Renal pelvis (tissue), 4 donors: ENCODE results near the gene CAMKMT. TPM values are rescaled to one million over a fixed set of nuclear protein-coding genes. Genes with fewer than 3 reads are reported as not detected.
"Not testable (repeated sequence)": the region's sequence is repeated elsewhere in the genome, so short reads cannot be mapped to it uniquely, and the experiment has no call there.

Source experiments
- DNase-seq: peaks from one replicate; pipeline ENCODE4 v3.0.0-alpha.2; 2013
- polyA plus RNA-seq, 3 donors: library from polyadenylated mRNA; unstranded; fragments of 120-200 nt; gene quantifications; one replicate each; pipeline ENCODE4 v1.2.1, GENCODE V29; 2013; ENCODE audit not compliant: insufficient read length in 3 of 3

CAMKMT gene
- polyA plus RNA-seq, 3 donors = 10.8 to 13.4 (median 12.1) TPM

- DNase-seq = no peak
These were observed 220.7 kb downstream of the CAMKMT start for GRCh38 chr2:44582363-44583008.

GRCh38 chr2:44595615-44596014, 233.9 kb downstream of the CAMKMT start:
- not testable (repeated sequence) for DNase-seq

DNA sequence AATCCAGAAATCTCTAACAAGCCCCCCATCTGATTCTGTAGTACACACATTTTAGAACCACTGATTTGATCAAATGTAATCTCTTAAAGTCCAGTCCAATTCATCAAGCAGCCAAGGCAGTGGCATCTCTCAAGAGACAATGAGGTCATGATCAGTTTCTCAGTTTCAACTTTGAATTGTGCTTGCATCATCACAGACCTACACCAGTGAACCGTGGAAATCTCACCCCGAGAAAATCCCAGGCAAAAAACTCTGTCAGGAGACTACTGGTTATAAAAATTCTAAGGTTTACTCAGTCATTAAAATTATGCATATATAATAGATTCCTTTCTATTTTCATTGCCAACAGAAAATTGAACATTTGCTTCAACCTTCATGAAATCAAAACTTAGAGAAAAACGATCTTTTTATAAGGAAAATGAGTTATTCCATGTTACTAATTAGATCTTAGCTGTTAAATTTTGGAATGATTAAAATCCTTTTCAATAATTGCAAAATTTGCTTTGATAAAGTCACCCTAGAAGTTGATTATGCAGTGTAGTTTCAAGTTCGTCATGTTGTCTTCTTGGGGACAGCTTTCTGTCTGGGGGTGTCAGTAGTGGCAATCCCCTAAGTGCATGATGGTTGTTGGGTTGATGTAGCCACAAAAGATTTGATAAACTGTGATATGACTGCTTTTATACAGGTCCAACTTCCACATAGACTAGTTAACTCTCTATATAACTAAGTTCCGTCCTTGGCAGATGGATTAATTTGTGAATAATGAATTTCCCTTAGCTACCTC, 235.0 kb downstream of the CAMKMT start:
- DNase-seq = no peak

GRCh38 chr2:44598330-44599119, 236.8 kb downstream of the CAMKMT start:
- no peak for DNase-seq

DNA sequence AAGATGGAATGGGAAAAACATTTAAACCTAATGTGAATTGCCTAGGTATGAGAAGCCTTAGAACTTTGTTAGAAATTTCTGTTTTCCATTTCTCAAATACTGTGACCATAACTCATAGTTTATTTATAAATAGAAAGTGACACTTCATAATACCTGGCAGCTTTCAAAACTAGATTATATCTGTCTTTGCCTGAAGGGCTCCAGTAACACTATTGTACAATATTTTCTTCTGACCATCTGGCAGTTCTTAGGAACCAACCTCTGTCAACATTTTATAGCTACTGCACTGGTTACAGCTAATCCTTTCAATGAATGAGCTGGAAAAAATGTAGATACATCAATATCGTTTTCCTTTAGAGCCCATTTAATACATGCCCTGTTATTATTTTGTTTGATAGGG, 237.4 kb downstream of the CAMKMT start:
- DNase-seq = no peak

DNA sequence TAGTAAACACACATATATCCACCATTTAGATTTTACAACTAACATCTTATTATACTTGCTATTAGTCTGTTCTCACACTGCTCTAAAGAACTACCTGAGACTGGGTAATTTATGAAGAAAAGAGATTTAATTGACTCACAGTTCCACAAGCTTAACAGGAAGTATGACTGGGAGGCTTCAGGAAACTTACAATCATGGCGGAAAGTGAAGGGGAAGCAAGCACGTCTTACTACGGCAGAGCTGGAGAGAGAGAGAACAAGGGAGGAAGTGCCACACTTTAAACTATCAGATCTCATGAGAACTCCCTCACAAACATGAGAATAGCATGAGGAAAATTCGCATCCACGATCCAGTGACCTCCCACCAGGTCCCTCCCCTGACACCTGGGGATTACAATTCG, 240.7 kb downstream of the CAMKMT start:
- no peak for DNase-seq

DNA sequence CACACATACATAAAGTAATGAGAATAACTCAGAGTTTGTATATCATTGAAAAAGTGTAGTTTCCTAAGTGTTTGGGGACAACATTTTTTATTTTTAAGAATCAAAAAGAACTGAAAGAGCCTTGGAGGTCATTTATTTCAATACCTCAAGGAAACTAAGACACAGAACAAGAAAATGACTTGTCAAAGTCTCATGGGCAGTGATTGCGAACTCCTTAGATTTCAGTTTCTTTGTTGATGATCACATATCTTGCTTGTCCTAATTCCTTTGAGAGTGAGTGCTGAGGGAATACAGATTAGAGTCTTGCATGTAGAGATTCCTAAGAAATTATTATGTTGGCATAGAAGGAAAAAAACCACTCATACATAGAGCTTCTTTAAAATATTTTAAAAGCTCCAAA, 243.8 kb downstream of the CAMKMT start:
- no peak for DNase-seq

- DNase-seq = no peak
These were observed 250.5 kb downstream of the CAMKMT start for GRCh38 chr2:44612276-44612675.

- no peak for DNase-seq
These were observed 253.2 kb downstream of the CAMKMT start for GRCh38 chr2:44614940-44615339.

DNA sequence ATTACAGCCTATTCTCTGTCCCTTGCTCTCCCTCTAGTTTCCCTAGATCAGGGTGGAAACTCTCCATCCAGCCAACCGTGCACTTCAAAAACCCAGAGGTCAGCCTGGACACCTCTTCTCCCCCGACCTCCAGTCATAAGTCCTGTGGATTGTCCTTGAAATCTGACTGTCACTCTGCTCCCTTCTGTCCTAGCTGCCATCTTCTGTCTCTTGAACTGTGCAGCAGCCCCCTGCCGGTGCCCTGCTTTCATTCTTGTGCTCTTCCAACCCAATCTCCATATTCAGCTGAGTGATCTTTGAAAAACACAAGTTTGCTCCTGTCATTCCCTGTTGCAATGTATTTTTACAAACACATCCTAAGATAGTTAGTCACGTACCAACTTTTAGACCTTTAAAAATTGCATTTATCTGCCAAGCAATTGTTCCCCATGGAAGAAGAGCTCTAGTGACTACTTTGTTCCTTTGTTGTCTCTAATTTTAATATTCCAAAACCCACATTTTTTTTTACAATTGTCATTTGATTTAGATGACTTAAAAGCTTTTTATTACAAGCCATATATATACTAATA, 254.3 kb downstream of the CAMKMT start:
- no peak for DNase-seq

GRCh38 chr2:44616667-44617155, 255.0 kb downstream of the CAMKMT start:
- no peak for DNase-seq

GRCh38 chr2:44618251-44619023, 256.7 kb downstream of the CAMKMT start:
- DNase-seq = no peak

GRCh38 chr2:44620189-44620990, 258.6 kb downstream of the CAMKMT start:
- DNase-seq = no peak

GRCh38 chr2:44623622-44624351, 262.0 kb downstream of the CAMKMT start:
- DNase-seq = no peak

DNA sequence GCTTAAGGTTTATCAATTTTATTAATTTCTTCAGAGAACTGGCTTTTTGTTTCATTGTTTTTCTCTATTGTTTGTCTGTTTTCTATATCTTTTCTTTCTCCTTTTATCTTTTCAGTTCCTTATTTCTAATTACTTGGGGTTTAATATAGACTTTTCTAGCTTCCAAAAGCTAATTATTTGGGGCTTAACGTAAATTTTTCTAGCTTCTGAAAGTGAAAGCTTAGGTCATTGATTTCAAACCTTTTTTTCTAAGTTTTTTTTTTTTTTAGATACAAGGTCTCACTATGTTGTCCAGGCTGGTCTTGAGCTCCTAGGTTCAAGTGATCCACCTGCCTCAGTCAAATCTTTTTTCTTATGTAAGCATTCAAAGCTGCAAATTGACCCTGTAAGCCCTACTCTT, 266.6 kb downstream of the CAMKMT start:
- no peak for DNase-seq

DNA sequence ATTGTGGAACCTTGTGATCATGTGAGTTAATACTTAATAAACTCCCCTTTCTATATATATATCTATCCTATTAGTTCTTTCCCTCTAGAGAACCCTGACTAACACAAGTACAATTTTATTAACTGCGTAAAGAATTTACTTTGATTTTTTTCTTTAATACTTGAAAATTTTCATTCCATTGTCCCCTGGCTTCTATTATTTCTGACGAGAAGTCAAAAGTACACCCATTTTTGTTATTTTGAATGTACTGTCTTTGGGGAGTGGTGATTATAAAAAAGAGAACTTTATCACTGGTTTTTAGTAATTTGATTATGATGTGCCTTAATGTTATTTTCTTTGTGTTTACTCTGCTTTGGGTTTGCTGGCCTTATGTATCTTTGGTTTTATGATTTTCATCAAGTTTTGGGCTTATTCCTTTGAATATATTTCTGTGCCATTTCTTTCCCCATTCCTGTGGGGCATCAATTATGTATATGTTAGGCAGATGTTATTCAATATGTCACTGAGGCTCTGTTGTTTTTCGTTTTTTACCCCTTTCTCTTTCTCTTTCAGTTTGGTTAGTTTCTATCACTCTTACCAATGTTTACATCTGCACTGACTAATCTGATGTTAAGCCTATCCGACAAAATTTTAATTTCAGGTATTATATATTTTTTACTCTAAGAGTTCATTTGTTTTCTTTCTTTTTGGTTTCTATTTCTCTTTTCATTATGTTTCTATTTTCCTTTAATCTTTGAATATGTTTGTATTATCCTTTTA, 271.4 kb downstream of the CAMKMT start:
- no peak for DNase-seq

GRCh38 chr2:44635725-44636124, 274.0 kb downstream of the CAMKMT start:
- no peak for DNase-seq

GRCh38 chr2:44638649-44639048, 276.9 kb downstream of the CAMKMT start:
- DNase-seq = no peak

- DNase-seq = no peak
These were observed 277.7 kb downstream of the CAMKMT start for GRCh38 chr2:44639399-44639798.
